ENCODE results near the gene GPRIN1.
"Not testable (repeated sequence)": the region's sequence is repeated elsewhere in the genome, so short reads cannot be mapped to it uniquely, and the experiment has no call there.

GPRIN1 gene

GRCh38 chr5:176624938-176625337 is 15.0 kb upstream of the GPRIN1 start:
- no peak for DNase-seq (ENCODE audit: low spot score)

- no peak for DNase-seq (ENCODE audit: low spot score)
Observed at GRCh38 chr5:176624142-176624541, 14.2 kb upstream of the GPRIN1 start.

- DNase-seq (ENCODE audit: low spot score), result no peak
Observed at GRCh38 chr5:176621661-176622079, 11.7 kb upstream of the GPRIN1 start.

GRCh38 chr5:176620333-176620981 is 10.5 kb upstream of the GPRIN1 start:
- DNase-seq (ENCODE audit: low spot score), result no peak

GRCh38 chr5:176619569-176620332 is 9.8 kb upstream of the GPRIN1 start:
- no peak for DNase-seq (ENCODE audit: low spot score)

GRCh38 chr5:176619203-176619568 is 9.2 kb upstream of the GPRIN1 start:
- peak; percentile 74 for DNase-seq (ENCODE audit: low spot score)

- no peak for DNase-seq (ENCODE audit: low spot score)
Observed at GRCh38 chr5:176618783-176619182, 8.8 kb upstream of the GPRIN1 start.

GRCh38 chr5:176616511-176616910 is 6.6 kb upstream of the GPRIN1 start:
- no peak for DNase-seq (ENCODE audit: low spot score)

- DNase-seq (ENCODE audit: low spot score), result no peak
Observed at GRCh38 chr5:176614805-176615478, 5.0 kb upstream of the GPRIN1 start.

- DNase-seq (ENCODE audit: low spot score), result no peak
Observed at GRCh38 chr5:176612855-176613254, 2.9 kb upstream of the GPRIN1 start.

GRCh38 chr5:176612008-176612407 is 2.1 kb upstream of the GPRIN1 start:
- DNase-seq (ENCODE audit: low spot score), result no peak

- DNase-seq (ENCODE audit: low spot score), result peak; percentile 41
Observed at GRCh38 chr5:176611435-176611834, 1.5 kb upstream of the GPRIN1 start.

- no peak for DNase-seq (ENCODE audit: low spot score)
Observed at GRCh38 chr5:176610435-176610773, 448 bp upstream of the GPRIN1 start.

- DNase-seq (ENCODE audit: low spot score), result no peak
Observed at GRCh38 chr5:176608937-176609723, 826 bp downstream of the GPRIN1 start.

GRCh38 chr5:176608142-176608705 is 1.7 kb downstream of the GPRIN1 start:
- DNase-seq (ENCODE audit: low spot score), result no peak

GRCh38 chr5:176606875-176607274 is 3.1 kb downstream of the GPRIN1 start:
- no peak for DNase-seq (ENCODE audit: low spot score)

GRCh38 chr5:176606032-176606431 is 3.9 kb downstream of the GPRIN1 start:
- DNase-seq (ENCODE audit: low spot score), result no peak

GRCh38 chr5:176603091-176603490 is 6.9 kb downstream of the GPRIN1 start:
- DNase-seq (ENCODE audit: low spot score), result no peak

GRCh38 chr5:176601901-176602482 is 8.0 kb downstream of the GPRIN1 start:
- DNase-seq (ENCODE audit: low spot score), result no peak

- DNase-seq (ENCODE audit: low spot score), result not testable (repeated sequence)
Observed at GRCh38 chr5:176599749-176600430, 10.1 kb downstream of the GPRIN1 start.

All from CD4-positive, alpha-beta T cell treated with Interleukin-6 at 100 ng/mL for 8 hours (primary cell).